Colonic mucosa (tissue), 4 donors: ENCODE results near the gene GHRL. TPM values are rescaled to one million over a fixed set of nuclear protein-coding genes. Genes with fewer than 3 reads are reported as not detected.

Source experiments
- DNase-seq: peaks from one replicate; pipeline ENCODE4 v3.0.0-alpha.2; 2020
- H3K27ac ChIP-seq: fragments of 200-600 bp; one replicate; pipeline ENCODE4 v1.8.0; 2021
- H3K27me3 ChIP-seq: fragments of 200-600 bp; one replicate; pipeline ENCODE4 v1.8.0; 2021
- H3K36me3 ChIP-seq: fragments of 200-600 bp; one replicate; pipeline ENCODE4 v1.8.0; 2021
- H3K4me1 ChIP-seq: fragments of 200-600 bp; one replicate; pipeline ENCODE4 v1.8.0; 2021; ENCODE audit warnings: mild to moderate bottlenecking
- H3K4me3 ChIP-seq: fragments of 200-600 bp; one replicate; pipeline ENCODE4 v1.8.0; 2021
- H3K9ac ChIP-seq, 2 donors: one replicate each; pipeline ENCODE4 v1.7.0; 2013; ENCODE audit warnings: control low read depth in 2 of 2, low read depth in 2 of 2, low read length in 2 of 2
- H3K9me3 ChIP-seq: fragments of 200-600 bp; one replicate; pipeline ENCODE4 v1.8.0; 2021
- intact Hi-C: fragments of 100-400 bp; cut with DNase I; formaldehyde crosslinking; loops from one replicate; pipeline ENCODE4 v1.14.1; 2022
- total RNA-seq, 2 donors: library from RNA; stranded (reverse); fragmentation: NEBNext Ultra II Directional in 1 of 2; extraction: Animal tissue kit (Norgen Biotek cat#: 25700) in 1 of 2; gene quantifications; one replicate each; pipeline ENCODE4 v1.2.1, GENCODE V29; 2021
- TF ChIP-seq, protein P1 (sequence below): fragments of 200-600 bp; IDR thresholded peaks from one replicate; pipeline ENCODE4 v1.8.0; 2022; ENCODE audit warnings: antibody characterized with exemption, mild to moderate bottlenecking
- donor health status: healthy.
- donor health status: DM: no; HTN: no; CAD: no.
- donor health status: DM: no; HTN: no; CAD: no.

Gene GHRL
- total RNA-seq, 2 donors from 2014 or later = 0.67 to 1.1 TPM

DNA sequence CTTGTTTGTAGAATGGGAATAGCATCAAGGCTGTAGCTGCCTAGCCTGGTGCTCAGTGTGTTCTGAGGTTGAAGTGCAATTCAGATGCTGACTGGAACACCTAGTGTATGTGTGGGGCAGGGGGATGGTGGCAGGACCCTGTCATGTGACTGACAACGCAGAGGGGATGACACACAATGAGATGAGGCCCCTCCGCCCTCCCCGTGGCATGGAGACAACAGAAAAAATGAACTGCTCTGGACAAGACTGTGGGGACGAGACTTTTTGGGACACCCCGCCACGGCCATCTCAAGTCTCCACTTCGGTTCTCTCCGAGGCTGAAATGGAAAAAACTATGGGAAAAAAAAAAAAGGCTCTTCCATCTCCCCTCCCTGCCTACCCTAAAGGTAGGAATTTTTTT, 38.6 kb upstream of the GHRL start:
- Histone ChIP-seq H3K27me3 (no peaks in the 10 kb centered on the region), H3K36me3 (no peaks in the 10 kb centered on the region), H3K9ac (no peak overlapping the region), H3K9me3 (no peaks in the 10 kb centered on the region), H3K27ac (no peak overlapping the region), H3K4me1 (no peaks in the 10 kb centered on the region), H3K4me3 (no peak overlapping the region)
- TF ChIP-seq, protein P1, sequence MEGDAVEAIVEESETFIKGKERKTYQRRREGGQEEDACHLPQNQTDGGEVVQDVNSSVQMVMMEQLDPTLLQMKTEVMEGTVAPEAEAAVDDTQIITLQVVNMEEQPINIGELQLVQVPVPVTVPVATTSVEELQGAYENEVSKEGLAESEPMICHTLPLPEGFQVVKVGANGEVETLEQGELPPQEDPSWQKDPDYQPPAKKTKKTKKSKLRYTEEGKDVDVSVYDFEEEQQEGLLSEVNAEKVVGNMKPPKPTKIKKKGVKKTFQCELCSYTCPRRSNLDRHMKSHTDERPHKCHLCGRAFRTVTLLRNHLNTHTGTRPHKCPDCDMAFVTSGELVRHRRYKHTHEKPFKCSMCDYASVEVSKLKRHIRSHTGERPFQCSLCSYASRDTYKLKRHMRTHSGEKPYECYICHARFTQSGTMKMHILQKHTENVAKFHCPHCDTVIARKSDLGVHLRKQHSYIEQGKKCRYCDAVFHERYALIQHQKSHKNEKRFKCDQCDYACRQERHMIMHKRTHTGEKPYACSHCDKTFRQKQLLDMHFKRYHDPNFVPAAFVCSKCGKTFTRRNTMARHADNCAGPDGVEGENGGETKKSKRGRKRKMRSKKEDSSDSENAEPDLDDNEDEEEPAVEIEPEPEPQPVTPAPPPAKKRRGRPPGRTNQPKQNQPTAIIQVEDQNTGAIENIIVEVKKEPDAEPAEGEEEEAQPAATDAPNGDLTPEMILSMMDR = no peak
- intact Hi-C loops = no loop called here
- no peak for DNase-seq

DNA sequence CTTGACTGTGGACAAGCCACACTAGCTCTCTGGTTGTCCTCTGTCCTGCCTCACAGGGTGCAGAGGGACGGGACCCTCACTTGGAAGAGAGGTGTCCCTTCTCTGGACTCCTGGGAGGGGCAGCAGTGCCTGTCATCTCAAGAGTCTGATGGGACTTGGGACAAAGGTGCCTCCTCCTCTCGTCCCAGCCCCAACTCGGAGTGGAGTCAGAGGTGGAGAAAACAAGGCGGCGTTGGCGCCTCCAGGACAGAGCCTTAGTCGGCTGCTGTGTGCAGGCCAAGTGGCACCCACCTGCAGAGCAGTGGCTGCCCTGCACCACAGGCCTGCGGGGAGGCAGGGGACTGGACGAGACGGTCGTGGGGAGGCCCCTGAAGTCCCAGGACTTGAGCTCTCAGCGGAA, 37.6 kb upstream of the GHRL start:
- no peak overlapping the region for H3K27ac ChIP-seq
- H3K4me1 ChIP-seq = no peaks in the 10 kb centered on the region
- no peaks in the 10 kb centered on the region for H3K27me3 ChIP-seq
- TF ChIP-seq, protein P1 = no peak
- H3K9ac ChIP-seq = no peak overlapping the region
- H3K36me3 ChIP-seq = no peaks in the 10 kb centered on the region
- no peak for DNase-seq
- no peaks in the 10 kb centered on the region for H3K9me3 ChIP-seq
- intact Hi-C loops = no loop called here
- no peak overlapping the region for H3K4me3 ChIP-seq

DNA sequence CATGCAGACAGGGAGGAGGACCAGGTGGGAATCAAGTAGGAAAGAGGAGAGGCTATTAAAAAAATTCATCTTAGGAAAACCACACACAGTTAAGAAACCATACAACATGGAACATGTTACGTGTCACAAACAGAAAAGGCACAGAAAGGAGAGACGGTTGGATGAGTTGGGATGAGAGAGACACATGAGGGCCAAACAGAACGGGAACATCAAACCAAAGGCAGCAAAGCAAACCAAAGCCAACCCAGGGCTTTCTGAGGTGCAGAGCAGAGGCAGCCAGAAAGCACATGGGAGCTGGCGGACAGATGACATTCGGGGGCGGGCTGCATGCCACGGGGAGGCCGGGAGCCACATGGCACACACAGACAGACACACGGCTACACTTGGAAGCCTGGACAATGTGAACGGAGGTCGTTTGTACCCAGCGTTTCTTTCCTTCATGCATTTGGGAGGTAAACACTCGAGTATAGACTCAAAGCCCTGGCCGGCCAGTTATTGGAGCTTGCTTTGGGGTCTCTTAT, 36.8 kb upstream of the GHRL start:
- no peak overlapping the region for H3K9ac ChIP-seq
- H3K27me3 ChIP-seq = no peaks in the 10 kb centered on the region
- no peaks in the 10 kb centered on the region for H3K9me3 ChIP-seq
- TF ChIP-seq, protein P1 = no peak
- H3K27ac ChIP-seq = no peak overlapping the region
- H3K36me3 ChIP-seq = no peaks in the 10 kb centered on the region
- H3K4me3 ChIP-seq = no peak overlapping the region
- no peaks in the 10 kb centered on the region for H3K4me1 ChIP-seq
- no peak for DNase-seq
- intact Hi-C loops = no loop called here

DNA sequence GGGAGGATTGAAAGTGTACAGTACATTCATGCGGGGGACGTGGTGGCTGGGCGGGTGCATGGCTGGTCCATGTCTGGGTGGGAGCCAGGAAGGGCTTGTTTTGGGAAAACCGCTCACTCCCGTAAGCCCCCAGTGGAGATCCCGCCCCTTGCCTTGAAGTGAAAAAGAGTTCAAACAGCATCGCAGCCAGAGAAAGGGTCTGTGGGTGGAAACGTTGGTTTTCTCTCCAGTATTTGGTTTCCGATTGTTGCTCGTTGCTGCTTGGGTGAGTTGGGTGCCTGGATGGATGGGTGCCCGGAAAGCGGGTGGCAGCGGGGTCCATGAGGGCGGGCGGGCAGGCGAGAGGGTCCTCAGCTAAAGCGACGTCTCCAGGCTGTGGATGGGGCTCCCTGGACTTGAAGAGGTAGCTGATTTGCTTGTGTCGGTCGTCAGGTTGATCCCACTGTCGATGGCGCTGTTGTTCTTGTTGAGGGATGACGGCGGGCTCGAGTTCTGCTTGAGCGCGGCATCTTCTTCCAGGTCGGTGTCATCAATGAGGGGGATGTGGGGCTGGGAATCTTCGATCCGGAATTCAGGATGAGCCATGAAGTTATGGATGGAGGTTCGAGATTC, 35.8 kb upstream of the GHRL start:
- H3K9me3 ChIP-seq = no peaks in the 10 kb centered on the region
- no peaks in the 10 kb centered on the region for H3K4me1 ChIP-seq
- H3K9ac ChIP-seq = no peak overlapping the region
- intact Hi-C loops = no loop called here
- H3K27ac ChIP-seq = no peak overlapping the region
- no peaks in the 10 kb centered on the region for H3K27me3 ChIP-seq
- no peaks in the 10 kb centered on the region for H3K36me3 ChIP-seq
- no peak overlapping the region for H3K4me3 ChIP-seq
- DNase-seq = no peak
- TF ChIP-seq, protein P1 = no peak

DNA sequence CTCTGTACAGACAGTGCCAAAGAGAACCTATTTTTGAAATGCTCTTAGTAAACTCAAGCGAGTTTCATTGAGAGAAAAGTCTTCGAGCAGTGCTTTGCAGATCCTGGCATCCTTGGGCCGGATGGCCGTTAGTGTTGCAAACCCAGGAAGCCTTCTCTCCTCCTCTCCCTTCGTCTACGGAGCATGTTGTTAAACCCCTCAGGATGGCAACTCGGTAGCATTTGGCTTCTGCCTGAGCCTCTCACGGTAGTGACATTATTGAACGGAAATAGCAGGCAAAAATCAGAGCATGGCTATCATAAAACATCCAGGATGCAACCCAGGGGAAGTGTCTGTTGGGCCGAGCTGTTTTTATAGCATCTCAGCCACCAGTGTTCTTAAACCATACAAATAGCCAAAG, 34.8 kb upstream of the GHRL start:
- intact Hi-C loops = no loop called here
- no peaks in the 10 kb centered on the region for H3K9me3 ChIP-seq
- H3K27me3 ChIP-seq = no peaks in the 10 kb centered on the region
- H3K4me3 ChIP-seq = no peak overlapping the region
- H3K36me3 ChIP-seq = no peaks in the 10 kb centered on the region
- no peaks in the 10 kb centered on the region for H3K4me1 ChIP-seq
- no peak overlapping the region for H3K27ac ChIP-seq
- H3K9ac ChIP-seq = no peak overlapping the region
- no peak for DNase-seq
- TF ChIP-seq, protein P1 = no peak
